Activated CD4-positive, alpha-beta T cell treated with anti-CD3 and anti-CD28 coated beads, Interleukin-2, amount 50 U/mL, for 4 hours (primary cell): ENCODE measurements around the gene MPRIP.

ENCODE experiments used
- DNase-seq, 2 experiments: peaks; one replicate each; pipeline ENCODE4 v3.0.0-alpha.2; 2020

Gene MPRIP

DNA sequence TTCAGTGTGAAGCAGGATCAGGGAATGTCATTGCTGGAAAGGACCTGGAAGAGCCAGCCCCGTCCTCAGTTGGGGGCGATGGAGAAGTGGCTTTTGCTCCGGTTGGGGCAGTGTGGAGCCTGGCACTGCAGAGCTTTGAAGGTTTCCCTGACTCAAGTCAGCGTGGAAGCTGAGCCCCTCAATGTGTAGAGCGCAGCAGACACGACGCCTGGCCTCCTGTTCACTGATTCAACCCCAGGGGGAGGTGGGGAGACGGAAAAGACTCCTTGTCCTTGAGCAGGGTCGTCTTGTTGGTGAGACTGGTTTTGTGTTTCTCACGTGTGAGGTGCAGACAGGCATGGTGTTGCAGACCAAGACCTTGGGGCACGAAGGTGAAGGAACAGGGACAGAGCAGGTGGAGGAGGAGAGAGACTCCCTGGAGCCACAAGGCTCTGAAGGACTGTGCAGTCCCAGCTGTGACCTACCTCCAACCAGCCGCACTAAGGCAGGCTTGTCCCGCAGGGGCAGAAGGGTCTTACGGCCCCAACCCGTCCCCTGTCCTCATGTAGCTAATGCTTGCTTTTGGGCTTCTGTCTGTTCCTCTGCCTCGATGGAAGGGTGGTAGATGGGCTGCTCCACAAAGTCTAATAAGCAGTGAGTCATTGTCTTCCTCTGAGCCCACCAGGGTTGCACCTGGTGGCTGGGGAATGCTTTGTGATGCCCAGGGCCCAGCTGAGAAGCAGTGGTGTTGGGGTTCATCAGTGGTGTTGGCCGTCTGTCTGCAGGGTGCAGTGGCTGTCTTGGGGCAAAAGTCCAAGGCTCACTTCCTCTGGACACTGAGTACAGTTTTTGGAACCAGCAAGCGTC lies 47.8 kb downstream of the MPRIP start:
- DNase-seq, result no peak

DNA sequence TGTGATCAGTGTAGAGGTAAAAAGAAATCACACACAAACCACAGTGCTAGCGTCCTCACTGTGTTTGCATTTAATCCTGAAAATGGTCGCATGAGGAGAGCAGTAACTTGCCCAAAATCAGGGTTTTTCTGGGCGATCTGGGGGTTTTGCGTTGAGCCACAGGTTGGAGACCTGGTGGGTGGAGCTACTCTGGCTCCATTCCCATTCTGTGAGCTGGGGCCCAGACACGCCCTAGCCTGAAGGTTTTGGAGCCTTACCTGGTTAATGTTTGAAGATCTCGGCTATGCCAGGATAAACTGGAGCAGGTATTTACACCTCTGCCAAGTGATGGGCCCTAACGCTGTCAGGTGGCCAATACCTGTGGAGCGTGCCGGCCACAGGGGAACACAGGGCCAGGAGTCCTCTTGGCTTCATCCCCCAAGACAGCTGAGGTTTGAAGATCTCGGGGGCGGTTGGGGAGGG lies 48.4 kb downstream of the MPRIP start:
- DNase-seq, result no peak

DNA sequence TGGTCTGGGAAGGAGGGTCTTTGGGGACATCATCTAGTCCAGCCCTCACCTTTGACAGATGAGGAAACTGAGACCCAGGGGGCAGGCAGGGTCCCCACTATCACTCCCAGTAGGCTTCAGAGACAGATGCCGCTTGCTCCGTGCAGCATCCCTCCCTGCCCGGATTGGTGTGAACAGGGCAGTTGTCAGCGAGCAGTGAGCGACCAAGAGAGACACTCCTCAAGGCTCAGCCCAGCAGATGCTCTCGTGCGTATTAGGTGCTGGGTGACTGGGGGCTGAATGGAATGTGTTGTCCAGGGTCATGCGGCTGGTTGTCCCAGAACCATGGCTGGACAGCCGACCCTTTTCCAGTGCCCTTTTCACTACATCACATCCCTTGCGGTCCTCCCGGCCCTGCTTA lies 49.0 kb downstream of the MPRIP start:
- DNase-seq, result no peak

DNA sequence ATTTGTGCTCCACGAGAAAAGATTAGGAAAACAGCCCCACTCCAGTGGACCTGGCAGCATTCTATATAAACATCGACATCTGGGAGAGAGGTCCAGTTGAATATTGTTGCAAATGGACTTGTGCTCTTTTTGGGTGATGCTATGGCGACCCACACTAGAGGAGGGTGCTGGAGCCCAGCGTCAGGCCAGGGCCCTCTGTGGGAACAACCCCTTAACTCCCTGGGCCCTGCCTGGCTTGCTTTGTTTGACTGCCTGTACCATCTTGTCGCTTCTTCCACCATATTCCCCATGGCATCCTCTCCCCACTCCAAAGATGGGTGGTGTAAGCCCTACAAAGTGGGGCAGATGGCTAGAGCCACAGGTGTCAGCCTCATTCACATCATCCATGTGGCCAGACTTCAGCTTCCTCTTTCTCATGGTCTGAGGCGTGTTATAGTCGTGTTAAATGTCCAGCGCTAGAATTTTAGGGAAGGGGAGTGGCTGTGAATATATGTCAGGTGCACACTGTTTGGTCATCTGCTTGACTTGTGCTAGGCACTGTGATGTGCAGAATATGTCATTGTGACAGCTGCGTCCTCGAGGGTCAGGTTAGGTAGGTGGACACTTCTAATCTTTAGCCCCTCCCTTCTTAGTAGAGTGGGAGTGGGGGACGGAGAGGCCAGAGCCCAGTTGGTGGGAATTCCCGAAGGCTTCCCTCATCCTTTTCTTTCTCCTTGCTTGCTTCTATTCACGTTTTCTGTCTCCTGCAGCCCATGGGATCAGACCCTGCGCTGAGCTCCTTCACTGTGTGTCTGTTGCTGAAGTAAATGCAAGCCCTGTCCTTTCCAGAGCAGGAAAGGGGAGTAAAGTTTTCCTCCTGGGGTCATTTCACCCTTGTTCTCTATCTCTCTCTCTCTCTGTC lies 49.8 kb downstream of the MPRIP start:
- DNase-seq, result no peak

DNA sequence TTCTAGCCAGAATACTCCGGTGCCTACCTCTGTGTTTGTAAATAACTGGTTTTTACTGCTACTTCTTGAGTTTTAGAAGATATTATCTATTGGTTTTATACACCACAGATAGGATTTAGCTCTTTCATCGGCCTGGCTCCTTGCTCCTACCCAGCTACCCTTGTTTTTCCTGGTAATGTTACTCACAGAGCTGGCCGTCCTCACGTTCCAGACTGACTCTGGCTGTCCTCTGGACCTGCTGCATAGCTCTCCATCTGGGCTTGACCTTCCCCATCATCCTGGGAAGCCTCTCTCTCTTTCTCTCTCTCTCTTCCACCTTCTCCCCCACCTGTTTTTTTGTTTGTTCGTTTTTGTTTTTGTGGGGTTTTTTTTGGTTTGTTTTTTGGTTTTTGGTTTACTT lies 51.5 kb downstream of the MPRIP start:
- DNase-seq, result no peak

DNA sequence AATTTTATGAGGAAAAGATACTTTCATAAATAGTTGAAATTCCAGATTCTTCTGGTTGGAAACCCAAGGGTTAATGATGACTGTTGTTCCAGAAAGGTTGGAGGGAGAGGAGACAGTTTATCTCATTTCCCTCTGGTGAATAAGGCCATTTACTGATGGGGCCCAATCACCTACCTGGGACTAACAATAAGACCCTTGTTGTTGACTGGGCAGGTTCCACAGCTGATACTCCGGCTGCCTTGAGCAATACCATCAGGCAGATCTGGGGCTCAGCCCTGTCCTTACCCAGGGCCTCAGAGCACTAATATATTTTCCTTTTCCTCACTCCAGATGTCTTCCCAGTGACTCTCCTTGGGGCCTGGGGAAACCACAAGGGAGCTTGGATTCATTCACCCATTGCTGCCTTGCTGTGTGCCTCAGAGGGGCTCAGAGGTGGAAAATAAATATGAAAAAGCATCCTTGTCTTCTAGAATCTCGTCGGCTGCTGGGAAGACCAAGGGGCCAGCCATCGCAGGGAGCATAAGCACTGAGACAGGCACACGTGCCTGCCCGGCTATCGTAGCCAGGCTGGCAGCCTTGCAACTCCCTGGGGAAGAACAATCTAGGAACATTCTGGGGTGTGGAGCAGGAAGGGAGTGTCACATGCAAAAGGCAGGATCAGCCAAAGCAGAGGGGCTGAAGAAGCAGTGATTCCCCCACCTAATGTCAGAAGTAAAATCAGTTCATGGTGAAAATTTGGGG lies 54.4 kb downstream of the MPRIP start:
- no peak for DNase-seq

DNA sequence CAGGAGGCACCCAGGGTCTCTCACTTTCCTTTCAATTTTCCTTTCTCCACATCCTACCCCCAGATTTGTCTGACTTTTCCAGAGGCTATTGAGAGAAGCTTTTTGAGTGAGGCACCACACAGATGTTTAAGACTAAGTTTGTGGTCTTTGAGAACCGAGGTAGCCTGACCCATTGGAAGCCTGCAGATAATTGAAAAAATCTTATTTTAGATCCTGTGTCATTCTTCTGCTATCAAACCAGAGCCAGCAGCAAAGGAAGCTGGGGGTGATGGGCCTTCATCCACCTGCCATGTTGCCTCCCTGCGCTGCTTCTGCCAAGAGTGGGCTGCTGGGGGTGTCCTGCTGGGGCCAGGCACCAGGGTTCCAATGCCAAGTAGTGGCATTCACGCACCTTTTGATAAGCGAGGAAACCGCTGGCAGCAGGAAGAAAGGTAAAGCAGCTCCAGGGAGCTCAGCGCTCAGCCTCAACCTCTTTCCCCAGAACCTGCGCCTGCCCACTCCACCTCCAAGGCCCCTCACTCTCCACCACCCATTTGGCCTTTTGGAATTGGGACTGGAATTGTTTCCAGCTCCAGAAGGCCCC lies 55.6 kb downstream of the MPRIP start:
- DNase-seq, result no peak

DNA sequence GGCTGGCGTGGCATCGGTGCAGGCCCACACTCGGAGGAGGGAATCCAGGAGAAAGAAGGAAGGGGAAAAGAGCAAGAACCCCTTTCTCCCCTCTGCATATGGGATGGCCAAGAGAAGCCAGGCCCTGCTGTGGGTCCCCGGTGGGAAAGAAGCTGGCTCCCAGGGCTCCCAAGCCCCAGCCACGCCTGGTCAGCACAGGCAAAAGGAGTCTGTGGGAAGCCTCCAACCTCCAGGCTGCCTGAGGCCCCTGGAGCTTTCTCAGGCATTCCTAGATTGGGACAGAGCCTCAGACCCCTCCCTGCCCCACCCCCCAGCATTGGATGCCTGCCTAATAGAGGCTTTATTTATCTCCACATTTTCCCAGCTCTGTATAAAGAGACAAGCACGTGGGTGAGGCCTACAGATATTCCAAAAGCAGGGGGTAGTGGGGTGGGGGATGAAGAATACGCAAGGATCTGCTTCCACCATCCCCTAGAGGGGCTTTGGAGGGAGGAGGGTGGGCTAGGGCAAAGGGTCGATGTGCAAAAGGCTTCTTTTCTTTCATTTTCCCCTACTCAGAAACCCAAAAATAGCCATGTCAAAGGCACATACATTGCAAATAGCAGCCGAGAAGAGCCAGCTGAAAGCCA lies 56.4 kb downstream of the MPRIP start:
- no peak for DNase-seq

DNA sequence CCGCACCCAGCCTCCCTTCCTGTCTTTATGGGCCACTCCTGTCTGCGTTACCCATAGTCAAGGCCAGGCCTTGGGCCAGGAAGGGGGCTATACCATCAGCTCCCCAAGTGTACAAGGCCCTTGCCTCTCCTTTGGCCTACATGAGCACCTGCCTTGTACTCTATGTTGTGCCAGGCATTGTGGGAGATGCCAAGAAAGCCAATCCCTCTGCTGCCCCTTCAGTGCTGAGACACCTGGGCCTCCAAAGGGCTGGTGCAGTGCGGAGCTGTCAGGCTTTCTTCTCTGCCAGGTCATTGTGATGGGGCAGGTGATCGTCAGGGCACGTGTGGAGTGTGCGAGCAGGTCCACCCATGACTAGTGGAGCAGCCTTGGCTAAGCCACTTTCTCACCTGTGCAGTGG lies 59.9 kb downstream of the MPRIP start:
- no peak for DNase-seq

DNA sequence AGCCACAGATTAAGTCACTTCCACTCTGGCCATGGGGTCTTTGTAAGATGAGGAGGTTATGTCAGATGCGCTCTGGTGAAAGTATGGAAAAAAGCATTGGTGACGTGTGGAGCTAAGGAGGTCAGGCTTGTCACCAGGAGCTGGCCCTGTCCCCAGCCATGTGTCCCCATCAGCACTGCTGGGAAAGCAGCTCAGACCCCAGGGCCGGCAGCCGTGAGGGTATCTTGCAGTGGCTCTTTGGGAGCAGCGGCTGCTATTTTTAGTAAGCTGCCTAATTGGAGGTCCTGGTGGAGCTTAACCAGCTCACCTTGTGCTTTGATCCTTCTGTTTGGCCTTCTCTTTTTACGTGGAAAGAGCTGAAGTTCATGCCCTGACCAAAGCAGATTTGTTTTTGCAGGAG lies 60.9 kb downstream of the MPRIP start:
- DNase-seq, result no peak

DNA sequence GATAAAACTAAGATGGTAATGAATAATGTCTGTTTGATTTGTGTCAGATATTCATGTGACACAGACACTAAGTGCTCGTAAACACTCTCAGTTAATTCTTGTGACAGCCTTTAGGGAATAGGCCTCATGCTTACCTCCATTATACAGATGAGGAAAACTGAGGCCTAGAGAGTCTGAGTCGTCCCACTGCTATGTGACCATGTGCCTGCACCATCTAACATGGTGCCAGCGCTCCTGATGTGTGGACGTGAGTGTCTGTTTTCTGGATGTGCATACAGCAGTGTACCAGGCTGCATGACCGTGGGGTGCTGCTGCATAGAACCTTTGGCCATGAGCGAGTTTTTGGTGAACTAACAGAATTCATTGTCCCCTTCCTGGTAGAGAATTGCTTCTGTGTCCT lies 61.8 kb downstream of the MPRIP start:
- DNase-seq, result no peak

DNA sequence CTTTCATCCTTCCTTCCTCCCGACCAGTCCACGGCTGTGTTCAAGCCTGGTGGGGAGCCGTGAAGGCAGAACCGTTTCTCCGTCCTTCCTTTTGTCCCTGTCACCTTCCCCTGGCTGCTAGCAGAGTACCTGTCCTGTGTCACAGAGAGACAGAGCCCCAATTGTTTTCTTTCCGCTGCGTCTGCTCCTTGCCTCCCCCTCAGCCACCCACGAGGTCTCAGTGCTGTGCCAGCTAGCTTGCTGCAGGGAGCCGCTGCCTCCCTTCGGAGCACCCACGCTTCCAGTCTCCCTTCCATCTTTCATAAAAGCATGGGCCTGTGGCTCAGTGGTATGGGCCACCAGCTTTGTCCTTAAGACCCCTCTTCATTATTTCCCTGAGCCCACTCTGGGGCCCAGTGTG lies 62.2 kb downstream of the MPRIP start:
- DNase-seq, result no peak

DNA sequence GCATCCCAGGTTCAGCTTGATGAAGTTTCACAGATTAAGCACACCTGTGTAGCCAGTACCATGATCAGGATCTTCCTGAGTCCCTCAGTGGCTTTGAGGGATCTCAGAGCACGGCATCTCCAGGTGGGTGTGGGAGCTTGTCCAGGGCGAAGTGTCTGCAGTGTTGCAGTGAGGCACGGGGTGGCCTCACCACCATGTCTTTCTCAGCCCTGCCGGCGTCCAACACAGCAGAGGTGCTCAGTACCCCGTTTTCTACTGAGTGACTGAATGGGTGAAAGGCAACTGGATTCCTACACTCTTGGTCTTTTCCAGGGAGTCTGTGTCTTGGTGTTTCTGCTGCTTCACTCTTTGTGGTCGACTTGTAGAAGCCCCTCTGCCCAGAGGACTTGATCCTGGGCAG lies 63.7 kb downstream of the MPRIP start:
- DNase-seq, result no peak

DNA sequence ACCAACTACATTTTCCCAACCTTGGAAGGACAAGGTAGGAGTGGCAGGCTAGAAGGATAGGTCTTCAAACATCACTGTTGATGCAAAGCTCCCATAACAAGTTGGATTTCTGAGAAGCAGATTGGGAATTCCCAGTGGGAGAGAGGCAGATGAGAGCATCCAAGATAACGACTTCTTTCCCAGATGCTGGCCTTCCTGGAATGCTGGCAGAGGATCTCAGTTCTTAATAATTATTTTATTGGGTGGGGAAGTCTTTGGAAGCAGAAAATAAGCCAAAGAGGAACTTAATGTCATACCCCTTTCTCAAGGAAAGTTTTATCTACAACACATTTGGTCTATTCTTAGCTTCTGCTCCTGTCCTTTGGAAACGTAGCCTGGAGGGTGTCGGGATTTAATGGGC lies 64.5 kb downstream of the MPRIP start:
- no peak for DNase-seq

DNA sequence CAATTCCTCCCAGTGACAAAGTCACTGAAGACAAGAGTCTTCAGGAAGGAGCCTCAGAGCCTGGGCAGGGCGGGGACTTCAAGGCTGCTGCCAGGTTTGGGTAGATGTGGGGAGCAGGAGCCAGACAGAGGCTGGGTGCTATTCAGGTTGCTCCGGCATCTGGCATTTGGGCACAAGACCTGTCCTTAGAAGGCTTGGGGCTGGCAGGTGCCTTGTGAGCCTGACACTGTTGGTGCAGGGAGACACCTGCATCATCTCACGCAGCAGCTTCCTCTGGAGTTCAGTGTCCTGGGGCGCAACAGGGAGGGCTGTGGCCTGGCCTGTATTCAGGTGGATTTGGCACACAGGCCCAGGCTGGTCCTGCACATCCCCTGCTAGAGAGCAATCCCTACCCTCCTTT lies 65.0 kb downstream of the MPRIP start:
- DNase-seq, result no peak

DNA sequence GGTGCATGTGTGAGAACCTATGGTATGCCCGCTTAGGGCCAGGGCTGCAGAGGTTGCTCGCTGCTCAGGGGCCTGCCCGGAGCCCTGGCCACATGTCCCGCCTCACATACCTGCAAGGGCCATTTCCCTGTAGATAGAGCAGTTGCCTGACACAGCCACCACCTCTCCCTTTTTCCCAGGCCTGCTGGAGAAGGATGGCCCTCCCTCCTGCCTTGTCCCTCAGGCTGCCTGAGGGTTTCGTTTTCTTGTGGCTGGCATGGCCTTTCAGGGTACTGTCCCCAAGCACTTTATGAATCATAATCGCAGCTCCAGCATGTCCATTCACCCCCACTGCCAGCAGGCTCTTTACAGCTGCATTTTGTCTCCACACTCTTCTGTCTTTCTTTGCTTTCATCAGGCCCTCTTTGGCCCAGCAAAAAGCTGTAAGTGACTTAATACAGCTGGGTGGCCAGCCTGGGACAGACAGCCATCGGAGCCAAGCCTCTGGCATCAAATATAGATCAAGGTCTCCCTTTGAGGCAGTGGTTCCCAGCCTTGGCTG lies 65.7 kb downstream of the MPRIP start:
- DNase-seq, result no peak

DNA sequence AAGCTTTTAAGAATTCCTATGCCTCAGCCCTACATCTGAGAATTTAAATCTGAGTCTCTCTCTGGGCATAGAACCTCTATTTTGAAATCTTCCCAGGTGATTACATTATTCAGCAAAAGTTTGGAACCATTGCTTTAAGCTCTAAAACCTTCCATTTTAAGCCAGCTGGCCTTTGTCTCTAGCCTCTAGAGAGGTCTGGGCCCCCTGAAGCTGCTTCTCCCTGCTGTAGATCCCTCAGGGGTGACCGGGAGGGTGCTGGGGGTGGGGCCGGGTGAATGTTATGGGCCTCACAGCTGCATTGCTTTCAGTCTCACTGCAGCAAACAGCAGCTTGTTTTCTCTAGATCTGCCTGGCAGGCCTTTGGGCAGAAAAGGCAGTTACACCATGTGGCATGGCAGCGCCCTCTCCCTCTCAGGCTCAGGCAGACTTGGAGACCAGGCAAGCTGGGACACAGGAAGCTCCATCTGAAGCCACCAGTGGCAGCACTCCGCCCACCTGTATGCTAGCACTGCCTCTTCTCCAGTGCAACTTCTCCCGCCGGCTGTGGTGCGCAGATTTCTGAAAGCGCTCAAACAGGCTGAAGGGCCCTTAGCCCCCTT lies 66.3 kb downstream of the MPRIP start:
- DNase-seq, result no peak

DNA sequence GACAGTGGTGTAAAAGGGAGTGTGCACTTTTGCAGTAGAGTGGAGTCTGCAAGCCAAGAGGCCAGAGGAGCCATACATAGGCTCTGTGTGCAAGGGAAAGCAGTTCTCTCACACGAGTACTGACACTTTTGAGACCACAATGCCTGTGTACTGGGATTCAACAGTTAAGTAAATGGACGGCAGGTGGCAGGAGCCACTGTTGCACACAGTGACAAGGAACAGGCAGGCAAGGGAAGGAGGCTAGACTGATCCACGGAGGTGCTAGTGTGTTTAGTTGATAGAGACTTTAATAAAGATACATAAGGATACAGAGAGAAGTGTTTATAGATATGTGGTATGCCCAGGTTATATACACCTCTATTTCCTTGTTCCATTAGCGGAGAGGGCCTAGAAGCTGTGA lies 67.0 kb downstream of the MPRIP start:
- DNase-seq, result no peak

DNA sequence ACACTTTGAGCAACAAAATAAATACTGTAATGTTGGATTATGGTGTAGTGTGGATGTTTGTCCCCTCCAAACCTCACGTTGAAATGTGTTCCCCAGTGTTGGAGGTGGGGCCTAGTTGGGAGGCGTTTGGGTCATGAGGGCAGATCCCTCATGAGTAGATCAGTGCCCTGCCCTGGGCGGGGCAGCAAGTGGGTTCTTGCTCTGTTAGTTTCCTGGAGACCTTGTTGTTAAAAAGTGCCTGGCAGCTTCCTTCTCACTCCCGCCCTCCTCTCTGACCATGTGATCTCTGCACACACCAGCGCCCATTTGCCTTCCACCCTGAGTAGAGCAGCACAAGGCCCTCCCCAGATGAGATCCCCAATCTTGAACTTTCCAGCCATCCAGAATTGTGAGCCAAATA lies 67.7 kb downstream of the MPRIP start:
- DNase-seq, result no peak

DNA sequence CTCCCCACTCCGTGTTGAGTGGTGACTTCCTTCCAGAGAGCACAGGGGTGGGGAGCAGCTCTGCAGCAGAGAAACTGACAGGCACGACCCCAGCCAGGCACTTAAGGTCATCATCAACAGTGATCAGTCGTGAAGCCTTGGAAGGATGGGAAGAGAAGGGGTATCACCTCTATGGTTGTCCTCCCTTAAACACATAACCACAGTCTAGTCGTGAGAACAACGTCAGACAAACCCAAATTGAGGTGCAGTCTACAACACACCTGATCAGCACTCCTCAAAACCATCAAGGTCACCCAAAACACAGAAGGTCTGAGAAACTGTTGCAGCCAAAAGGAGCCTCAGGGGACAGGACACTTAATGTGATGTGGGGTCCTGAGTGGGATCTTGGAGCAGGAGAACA lies 68.3 kb downstream of the MPRIP start:
- DNase-seq, result no peak
